ENCODE data around the gene CPB2.

CPB2 gene

DNA sequence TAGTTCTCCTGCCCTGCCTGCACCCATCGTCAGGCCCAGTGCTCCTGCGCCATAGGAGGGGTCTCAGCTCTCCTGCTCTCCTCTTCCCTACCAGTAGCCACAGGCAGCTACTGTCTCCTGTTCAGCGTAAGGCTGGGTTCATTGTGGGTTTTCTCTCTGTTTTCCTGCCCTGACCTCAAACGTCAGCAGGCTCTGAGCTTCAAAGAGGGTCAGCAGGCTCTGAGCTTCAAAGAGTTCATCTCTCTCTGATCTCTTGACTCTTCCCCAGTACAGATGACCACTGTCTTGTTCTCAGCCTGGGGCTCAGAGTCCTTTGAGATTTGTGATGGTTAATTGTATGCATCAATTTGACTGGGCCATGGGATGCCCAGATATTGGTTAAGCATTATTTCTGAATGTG, 4.6 kb upstream of the CPB2 start:
- no peak overlapping the region for H3K4me3 ChIP-seq (ENCODE audit: low read length)
- TF ChIP-seq, protein P1, sequence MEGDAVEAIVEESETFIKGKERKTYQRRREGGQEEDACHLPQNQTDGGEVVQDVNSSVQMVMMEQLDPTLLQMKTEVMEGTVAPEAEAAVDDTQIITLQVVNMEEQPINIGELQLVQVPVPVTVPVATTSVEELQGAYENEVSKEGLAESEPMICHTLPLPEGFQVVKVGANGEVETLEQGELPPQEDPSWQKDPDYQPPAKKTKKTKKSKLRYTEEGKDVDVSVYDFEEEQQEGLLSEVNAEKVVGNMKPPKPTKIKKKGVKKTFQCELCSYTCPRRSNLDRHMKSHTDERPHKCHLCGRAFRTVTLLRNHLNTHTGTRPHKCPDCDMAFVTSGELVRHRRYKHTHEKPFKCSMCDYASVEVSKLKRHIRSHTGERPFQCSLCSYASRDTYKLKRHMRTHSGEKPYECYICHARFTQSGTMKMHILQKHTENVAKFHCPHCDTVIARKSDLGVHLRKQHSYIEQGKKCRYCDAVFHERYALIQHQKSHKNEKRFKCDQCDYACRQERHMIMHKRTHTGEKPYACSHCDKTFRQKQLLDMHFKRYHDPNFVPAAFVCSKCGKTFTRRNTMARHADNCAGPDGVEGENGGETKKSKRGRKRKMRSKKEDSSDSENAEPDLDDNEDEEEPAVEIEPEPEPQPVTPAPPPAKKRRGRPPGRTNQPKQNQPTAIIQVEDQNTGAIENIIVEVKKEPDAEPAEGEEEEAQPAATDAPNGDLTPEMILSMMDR (conservative IDR thresholded peaks at IDR 0.05; ENCODE audit: low read depth, low read length): no peak
- no peak for DNase-seq (ENCODE audit: low read depth)

DNA sequence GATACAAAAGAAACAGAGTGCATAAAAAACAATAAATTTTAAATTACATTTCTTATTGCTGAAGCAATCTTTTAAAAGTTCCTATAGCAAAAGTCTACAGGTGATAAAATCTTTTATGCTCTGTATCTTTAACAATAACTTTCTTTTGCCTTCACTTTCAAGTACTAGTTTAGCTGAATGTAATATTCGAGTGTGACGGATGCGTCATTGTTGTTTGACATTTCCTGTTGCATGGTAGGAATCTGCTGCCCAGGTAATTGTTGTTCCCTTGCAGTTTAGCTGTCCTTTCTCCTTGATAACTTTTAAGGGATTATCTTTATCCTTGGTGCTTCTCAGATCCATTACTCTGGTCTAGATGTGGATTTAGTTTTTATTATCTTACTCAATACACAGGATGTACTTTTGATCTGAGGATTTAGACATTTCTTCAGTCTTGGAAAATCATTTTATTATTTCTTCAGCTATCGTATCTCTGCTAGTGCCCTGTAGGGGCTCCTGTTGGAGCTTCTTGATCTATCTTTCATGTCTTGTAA, 2.1 kb upstream of the CPB2 start:
- H3K4me3 ChIP-seq (ENCODE audit: low read length): no peak overlapping the region
- no peak for DNase-seq (ENCODE audit: low read depth)
- TF ChIP-seq, protein P1 (conservative IDR thresholded peaks at IDR 0.05; ENCODE audit: low read depth, low read length): no peak

DNA sequence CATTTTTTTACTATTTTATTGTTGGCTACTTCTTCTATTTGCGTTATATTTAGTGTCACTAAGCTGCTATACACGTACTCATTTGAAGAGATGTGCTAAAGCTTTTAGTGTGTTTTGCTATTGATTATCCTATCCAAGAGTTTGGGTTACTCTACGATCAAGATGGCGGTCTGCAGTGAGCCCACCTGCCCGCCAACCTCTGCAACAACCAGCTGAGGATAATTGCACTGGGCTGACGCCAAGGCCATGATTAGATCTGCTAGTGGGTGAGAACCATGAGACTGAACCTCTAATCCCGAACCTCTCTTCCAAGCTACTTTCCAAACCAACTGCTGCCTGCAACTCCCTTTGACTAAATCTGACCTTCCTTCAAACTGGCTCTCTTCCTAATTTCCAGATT, 1.8 kb downstream of the CPB2 start:
- DNase-seq (ENCODE audit: low read depth): no peak

DNA sequence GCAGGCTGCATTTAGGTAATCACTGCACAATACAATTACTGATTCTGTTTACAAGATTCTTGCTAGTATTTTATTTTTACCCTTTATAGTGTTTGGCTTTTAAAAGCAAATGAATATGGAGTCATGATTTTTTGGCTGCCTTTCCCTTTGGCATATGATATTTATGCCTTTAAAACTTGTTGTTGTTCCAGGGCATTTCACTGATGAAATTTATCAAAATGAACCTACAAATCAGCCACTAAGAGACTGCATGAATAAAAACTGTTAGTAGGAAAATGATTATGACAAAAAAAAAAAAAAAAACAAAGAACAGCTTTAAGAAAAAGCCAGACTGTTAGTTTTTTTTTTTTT, 2.6 kb downstream of the CPB2 start:
- no peak overlapping the region for H3K4me3 ChIP-seq (ENCODE audit: low read length)
- DNase-seq (ENCODE audit: low read depth): no peak
- TF ChIP-seq, protein P1 (conservative IDR thresholded peaks at IDR 0.05; ENCODE audit: low read depth, low read length): no peak

More for the DNA sequence above, 1.8 kb downstream of the CPB2 start:
- H3K4me3 ChIP-seq (ENCODE audit: low read length): no peak overlapping the region
- TF ChIP-seq, protein P1 (conservative IDR thresholded peaks at IDR 0.05; ENCODE audit: low read depth, low read length): no peak

DNA sequence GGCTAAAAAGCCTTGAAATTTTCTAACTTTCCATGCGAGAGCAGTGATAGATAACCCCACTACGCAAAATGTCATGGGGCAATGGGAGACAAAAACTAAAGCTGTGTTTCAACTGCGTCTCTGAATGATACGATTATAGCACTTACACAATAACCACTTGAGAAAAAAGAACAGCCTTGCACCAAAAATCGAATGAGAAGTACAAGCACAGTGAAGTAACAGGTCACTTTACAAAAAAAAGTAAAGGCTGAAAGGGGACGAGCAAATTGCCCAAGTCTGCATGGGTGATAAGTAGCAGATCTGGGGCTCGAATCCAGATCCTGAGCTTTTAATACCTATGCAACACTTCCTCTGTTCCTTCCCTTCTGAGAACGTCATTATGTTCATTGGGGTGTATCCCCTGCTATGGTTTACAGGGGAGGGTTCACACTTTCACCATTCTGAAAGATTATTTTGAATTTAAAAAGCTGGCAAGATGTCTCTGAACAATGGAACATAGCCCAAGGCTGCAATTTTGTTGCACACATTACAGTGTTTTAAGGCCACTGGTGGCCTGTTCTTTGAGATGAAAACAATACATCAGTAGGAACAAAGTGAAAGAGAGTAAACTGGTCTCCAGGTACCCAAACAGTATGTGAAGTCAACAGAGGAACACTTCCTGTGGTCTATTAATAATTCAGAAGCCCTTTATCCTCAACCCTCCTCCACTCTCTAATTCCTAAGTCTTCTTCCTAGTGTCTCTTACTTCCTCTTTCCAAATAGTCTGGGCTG, 3.2 kb downstream of the CPB2 start:
- DNase-seq (ENCODE audit: low read depth): no peak
- TF ChIP-seq, protein P1 (conservative IDR thresholded peaks at IDR 0.05; ENCODE audit: low read depth, low read length): no peak
- no peak overlapping the region for H3K4me3 ChIP-seq (ENCODE audit: low read length)

DNA sequence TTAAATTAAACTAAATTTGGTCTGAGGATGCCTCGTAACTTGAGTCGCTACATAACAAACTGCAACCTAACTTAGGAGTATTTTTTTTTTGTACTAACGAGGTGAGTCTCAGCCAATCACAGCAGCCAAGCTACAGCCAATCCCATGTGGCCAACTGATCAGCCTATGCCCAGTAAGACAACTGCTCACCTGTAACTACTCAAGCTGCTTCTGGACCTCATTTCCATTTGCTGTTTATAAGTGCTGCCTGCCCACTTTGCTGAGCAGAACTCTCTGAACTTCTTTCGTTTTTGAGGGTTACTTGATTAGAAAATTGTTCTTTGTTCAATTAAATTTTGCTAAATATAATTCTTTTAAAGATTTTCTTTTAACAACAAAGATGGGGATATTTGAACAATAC, 3.8 kb downstream of the CPB2 start:
- no peak for DNase-seq (ENCODE audit: low read depth)
- H3K4me3 ChIP-seq (ENCODE audit: low read length): no peak overlapping the region
- TF ChIP-seq, protein P1 (conservative IDR thresholded peaks at IDR 0.05; ENCODE audit: low read depth, low read length): no peak

DNA sequence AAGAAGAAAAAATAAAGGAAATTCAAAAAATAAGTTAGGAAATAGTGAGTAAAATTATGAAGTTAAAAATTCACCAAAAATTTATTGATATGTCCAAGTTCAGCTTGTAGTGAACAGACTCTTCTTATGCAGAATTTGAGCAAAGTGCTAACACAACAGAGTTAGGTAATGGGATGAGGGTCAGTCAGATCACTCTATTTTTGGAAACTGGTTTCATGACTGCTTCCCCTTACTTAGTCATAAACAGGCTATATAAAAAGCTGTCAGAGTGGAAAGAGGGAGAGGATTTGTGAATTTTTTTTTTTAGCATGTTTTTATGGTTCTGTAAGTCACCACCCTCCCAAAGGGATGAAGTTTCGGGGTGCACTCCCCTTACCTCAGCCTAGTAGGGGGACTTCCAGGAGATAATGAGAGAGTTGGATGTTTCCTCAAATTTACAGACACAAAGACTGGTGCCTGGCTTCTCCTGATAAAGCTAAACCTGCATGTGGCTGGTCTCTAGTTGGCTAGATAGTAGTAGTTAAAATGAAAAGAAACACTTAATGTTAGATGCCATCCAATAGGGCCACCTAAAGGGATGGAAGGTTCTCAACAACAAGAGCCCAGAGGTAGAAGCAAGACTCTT, 4.5 kb downstream of the CPB2 start:
- DNase-seq (ENCODE audit: low read depth): no peak
- TF ChIP-seq, protein P1 (conservative IDR thresholded peaks at IDR 0.05; ENCODE audit: low read depth, low read length): no peak
- no peak overlapping the region for H3K4me3 ChIP-seq (ENCODE audit: low read length)
